ENCODE results near the gene CYP26B1.

CYP26B1 gene

DNA sequence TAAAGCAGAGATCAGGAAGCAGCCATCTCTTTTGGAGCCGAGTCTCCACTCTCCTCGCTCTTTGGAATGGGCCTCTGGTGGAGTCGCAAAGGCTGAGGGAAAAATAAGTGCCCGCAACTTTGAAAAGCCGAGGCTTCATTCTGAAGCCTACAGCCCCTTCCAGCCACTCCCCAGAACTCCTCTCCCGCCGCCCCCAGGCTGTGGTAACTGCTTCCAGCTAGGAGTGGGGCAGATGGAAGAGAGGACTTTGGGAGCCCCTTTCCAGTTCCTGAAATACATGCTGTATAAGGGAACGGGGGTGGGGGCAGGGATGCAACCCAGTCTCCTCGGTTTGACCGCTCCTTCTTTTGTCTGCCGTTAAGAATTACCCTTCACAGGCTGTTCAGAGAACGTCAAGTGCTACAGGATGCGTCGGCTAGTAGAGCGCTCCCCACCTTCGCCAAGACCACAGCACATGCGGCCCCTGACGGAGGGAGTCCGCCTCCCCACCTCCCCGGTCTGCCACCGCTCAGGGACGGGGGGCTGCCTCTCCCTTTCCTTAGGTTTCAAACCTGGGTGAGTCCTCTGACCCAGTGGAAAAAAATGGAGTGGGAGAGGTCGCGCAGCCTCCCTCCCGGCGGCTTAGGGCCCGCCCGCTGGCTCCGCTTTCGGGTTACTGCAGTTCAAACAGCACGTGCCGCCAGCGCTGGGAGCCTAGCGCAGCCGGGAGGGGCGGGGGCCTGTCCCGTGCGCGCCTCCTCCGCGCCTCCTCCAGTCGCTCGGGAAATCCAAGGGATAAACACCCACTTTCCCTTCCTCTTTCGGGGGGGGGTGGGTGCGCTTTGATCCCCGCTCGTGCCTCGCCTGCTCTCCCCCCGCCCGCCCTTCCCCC is 4.9 kb downstream of the CYP26B1 start:
- DNase-seq (ENCODE audit: insufficient read length, low spot score), result no peak
- TF ChIP-seq POLR2A (IDR thresholded peaks at IDR 0.05; ENCODE audit: low read depth, low read length), result no peak
- no peak for FAIRE-seq

GRCh38 chr2:72141881-72142451 is 5.7 kb downstream of the CYP26B1 start:
- DNase-seq (ENCODE audit: insufficient read length, low spot score) (no peak), FAIRE-seq (no peak)

GRCh38 chr2:72141032-72141645 is 6.5 kb downstream of the CYP26B1 start:
- FAIRE-seq (no peak), DNase-seq (ENCODE audit: insufficient read length, low spot score) (no peak)
- no peak for TF ChIP-seq POLR2A (IDR thresholded peaks at IDR 0.05; ENCODE audit: low read depth, low read length)

More at GRCh38 chr2:72141881-72142451, 5.7 kb downstream of the CYP26B1 start:
- no peak for TF ChIP-seq POLR2A (IDR thresholded peaks at IDR 0.05; ENCODE audit: low read depth, low read length)

DNA sequence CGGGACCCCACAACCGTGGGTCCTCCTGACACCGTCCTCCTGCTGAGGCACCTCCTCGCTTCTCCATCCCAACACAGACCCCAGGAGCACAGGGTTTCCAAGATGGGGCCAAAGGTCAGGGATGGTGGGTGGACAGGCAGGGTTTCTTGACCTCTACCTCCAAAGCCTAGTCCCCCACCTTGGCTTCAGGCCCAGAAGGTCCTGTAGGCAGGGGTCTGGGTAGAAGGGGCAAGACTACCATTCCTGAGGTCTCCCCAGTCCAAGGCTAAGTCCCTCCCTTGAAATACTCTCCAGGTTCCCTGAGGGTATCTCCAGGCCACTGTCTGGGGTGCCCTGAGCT is 7.1 kb downstream of the CYP26B1 start:
- no peak for DNase-seq (ENCODE audit: insufficient read length, low spot score)

DNA sequence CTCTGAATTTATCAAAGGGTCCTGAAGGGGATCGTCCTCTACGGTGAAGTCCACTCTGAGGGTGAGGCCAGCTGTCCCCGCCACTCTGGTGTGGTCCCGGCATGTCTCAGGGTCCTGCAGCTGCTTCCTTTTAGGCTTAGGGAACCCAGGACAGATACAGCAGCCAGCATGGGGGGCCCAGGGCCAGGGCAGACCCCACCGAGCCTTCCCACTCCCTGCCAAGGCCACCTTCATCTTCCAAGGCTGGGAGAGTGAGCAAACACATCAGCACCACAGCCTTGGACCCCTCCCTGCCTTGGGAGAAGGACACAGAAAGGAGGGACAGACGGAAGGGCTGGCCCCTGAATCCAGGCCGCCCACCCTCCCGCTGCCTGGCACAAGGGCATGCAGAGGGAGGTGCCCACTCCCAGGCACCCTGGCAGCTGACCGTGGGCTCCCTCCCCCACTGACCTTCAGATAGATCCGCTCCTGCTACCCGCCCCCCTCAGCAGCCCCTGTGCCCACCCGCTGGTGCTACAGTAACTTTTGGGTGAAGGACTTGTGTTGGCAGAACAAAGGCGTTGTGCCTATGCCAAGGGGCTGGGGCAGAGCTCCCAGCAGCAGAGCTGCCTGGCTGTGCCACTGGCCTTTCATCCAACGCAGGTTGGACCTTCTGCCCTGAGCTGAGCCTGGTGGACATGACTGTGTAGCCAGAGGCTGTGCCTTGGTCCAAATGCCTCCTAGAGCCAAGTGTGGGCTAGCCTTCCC is 7.6 kb downstream of the CYP26B1 start:
- FAIRE-seq (no peak), DNase-seq (ENCODE audit: insufficient read length, low spot score) (no peak)
- no peak for TF ChIP-seq POLR2A (IDR thresholded peaks at IDR 0.05; ENCODE audit: low read depth, low read length)

More for the DNA sequence above, 7.1 kb downstream of the CYP26B1 start:
- FAIRE-seq, result no peak
- no peak for TF ChIP-seq POLR2A (IDR thresholded peaks at IDR 0.05; ENCODE audit: low read depth, low read length)

- TF ChIP-seq POLR2A (IDR thresholded peaks at IDR 0.05; ENCODE audit: low read depth, low read length), result no peak
- FAIRE-seq, result no peak
- no peak for DNase-seq (ENCODE audit: insufficient read length, low spot score)
These were observed 8.2 kb downstream of the CYP26B1 start for GRCh38 chr2:72139471-72139873.

DNA sequence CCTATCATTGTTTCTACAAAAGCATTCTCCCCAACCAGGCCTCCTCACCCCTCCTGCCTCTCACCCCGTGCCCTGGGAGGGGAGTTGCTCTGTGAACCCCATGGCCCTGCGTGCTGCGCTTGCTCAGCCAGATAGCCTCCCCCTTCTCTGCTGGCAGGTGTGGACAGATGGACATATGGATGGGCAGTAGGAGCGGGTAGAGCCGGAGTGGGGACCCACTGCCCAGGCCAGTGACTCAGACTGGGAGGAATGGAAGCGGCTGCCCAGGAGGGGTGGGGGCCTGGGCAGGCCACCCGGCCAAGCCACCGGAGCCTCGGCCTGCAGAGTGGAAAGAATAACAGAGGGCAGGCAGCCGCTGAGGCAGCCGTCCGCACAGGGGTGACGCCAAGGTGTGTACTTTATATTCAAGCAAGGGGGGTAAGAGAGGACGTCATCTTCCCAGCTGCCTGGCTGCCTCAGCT is 8.7 kb downstream of the CYP26B1 start:
- TF ChIP-seq POLR2A (IDR thresholded peaks at IDR 0.05; ENCODE audit: low read depth, low read length), result no peak
- FAIRE-seq (no peak), DNase-seq (ENCODE audit: insufficient read length, low spot score) (no peak)

- FAIRE-seq, result no peak
- no peak for DNase-seq (ENCODE audit: insufficient read length, low spot score)
- TF ChIP-seq POLR2A (IDR thresholded peaks at IDR 0.05; ENCODE audit: low read depth, low read length), result no peak
These were observed 9.4 kb downstream of the CYP26B1 start for GRCh38 chr2:72138011-72138881.

DNA sequence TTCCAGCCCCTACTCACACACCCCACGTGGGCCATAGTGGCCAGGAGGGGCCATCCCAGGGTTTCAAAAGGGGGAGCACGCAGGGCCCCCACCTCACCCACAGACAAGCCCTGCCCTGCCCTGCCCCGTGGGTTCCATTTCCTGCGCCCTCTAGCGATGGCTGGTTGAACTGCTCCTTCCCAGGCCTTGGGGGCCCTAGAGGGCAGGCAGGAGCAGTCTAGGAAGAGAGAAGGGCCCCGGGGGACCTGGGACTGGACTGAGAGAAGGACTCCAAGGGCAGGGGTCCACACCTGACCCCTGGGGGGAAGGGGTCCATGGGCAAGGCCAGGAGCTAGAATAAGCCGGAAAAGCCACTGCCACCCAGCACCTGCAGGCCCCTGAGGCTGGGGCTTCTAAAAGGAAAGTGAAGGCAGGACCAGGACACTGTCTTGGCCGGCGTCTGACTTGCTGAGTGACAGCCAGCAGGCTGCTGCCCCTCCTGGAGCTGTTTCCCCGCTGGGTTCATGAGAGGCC is 10.1 kb downstream of the CYP26B1 start:
- FAIRE-seq (no peak), DNase-seq (ENCODE audit: insufficient read length, low spot score) (peak; percentile 82)

DNA sequence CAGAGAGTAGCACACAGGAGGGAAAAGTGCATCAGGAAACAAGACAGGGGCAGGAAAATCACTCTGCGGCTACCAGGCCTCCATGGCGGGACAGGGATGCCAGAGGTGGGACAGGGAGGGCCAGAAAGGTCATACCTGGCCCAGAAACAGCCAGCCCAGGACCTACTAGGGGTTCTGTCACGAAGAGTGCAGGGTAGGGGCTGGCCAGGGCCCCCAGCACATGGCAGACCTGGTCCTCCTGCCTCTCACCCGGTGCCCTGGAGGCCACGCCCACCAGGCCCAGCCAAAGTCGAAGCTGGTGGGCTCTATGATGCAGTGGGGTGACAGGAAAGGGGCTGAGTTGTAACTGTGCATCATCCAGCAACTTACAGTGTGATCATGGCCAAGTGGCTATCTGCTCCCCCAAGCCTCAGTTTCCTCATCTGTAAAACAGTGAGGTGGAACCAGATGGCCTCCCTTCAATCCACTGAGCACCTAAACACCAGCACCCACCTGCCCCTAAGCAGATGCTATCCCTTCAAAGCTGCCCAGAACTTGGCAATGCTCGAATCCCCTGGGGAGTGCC is 10.6 kb downstream of the CYP26B1 start:
- no peak for TF ChIP-seq POLR2A (IDR thresholded peaks at IDR 0.05; ENCODE audit: low read depth, low read length)
- DNase-seq (ENCODE audit: insufficient read length, low spot score), result no peak
- FAIRE-seq, result no peak

More for the DNA sequence above, 10.1 kb downstream of the CYP26B1 start:
- no peak for TF ChIP-seq POLR2A (IDR thresholded peaks at IDR 0.05; ENCODE audit: low read depth, low read length)

DNA sequence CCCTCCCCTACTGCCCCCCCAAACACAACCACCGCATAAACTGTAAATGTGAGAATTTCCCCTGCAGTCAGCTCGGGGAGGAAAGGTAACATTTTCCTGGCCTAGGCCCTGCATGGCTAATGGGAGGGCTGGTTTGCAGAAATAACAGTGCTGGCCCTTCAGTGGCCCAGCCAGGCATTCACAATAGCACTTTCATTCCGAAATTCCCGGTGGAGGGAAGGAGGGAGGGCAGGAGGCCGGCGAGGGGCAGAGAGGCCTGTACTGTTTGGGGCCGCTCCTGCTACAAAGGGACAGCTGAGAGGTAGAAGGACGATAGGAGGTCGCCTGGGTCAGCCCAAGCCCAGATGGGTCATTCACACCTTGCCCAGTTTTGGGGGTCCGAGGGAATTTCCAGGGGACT is 11.3 kb downstream of the CYP26B1 start:
- no peak for TF ChIP-seq POLR2A (IDR thresholded peaks at IDR 0.05; ENCODE audit: low read depth, low read length)
- FAIRE-seq (no peak), DNase-seq (ENCODE audit: insufficient read length, low spot score) (no peak)

- FAIRE-seq, result no peak
- no peak for TF ChIP-seq POLR2A (IDR thresholded peaks at IDR 0.05; ENCODE audit: low read depth, low read length)
- DNase-seq (ENCODE audit: insufficient read length, low spot score), result no peak
These were observed 11.7 kb downstream of the CYP26B1 start for GRCh38 chr2:72135921-72136320.

Data from H54 (cell line).